ENCODE measurements around the gene EIF4A3. TPM values are rescaled to one million over a fixed set of nuclear protein-coding genes. Genes with fewer than 3 reads are reported as not detected.

Gene EIF4A3
- total and polyA plus RNA-seq, 10 of the 15 experiments (the other 5 are each of a cell fraction or from before 2014, with no cell fraction given): 53.3 to 225 (median 103) TPM

GRCh38 chr17:80195671-80196529 lies 49.0 kb upstream of the EIF4A3 start:
- Histone ChIP-seq H3K4me1 (ENCODE audit: control insufficient read depth, insufficient read depth, low read length) (no peaks in the 10 kb centered on the region), H3K36me3 (ENCODE audit: control insufficient read depth in 2 of 2, insufficient read depth in 2 of 2, low read length in 1 of 2) (no peaks in the 10 kb centered on the region), H3K9me3 (replicated peaks; ENCODE audit: control insufficient read depth, insufficient read depth, low read length) (peaks cover 2% of the 10 kb centered on the region; the same call in 1 of the 3 replicates), H4K20me1 (ENCODE audit: control insufficient read depth, insufficient read depth) (no peaks in the 10 kb centered on the region), H3K9ac (ENCODE audit: control insufficient read depth, insufficient read depth, low read length) (no peak overlapping the region), H3K4me2 (ENCODE audit: control insufficient read depth, insufficient read depth) (no peak overlapping the region), H3K27me3 (replicated peaks in 1 of 2; ENCODE audit: control insufficient read depth in 2 of 2, insufficient read depth in 2 of 2, low read length in 1 of 2) (no peaks in the 10 kb centered on the region), H3K79me2 (ENCODE audit: control insufficient read depth, insufficient read depth, low read length) (no peaks in the 10 kb centered on the region), H2AFZ (ENCODE audit: control insufficient read depth, low read depth, low read length) (no peak overlapping the region), H3K27ac (ENCODE audit: control insufficient read depth, insufficient read depth) (no peak overlapping the region), H3K4me3 (no peak overlapping the region)
- WGBS (ENCODE audit: insufficient coverage, insufficient replicate concordance, low lambda C conversion rate, missing lambda C conversion rate): 50% methylated on average over 27 of the region's 27 CpGs
- DNase-seq (ENCODE audit: low read depth, low spot score) (no peak), ATAC-seq (peak; percentile 71), FAIRE-seq (peak; percentile 61)
- no TSS peak for BruUV-seq (replicated peaks)
- intact Hi-C loops (cut with micrococcal nuclease; ENCODE audit: unreplicated experiment) (loop anchor here (10.0 kb wide), 2 partner anchors 139 to 169 kb away; no protein-coding TSS in a partner anchor), in situ Hi-C loops (cut with MboI) (no loop called here)
- ChIA-PET POLR2A (interaction anchor here (0.6 kb wide), 1 partner anchor 1463 kb away, joined by 4 read pairs; no protein-coding TSS in a partner anchor), RAD21 (ENCODE audit: unreplicated experiment) (interaction anchor here (0.7 to 1.8 kb wide), 12 partner anchors 15 to 219 kb away, joined by 3 to 4 read pairs (median 3); partner anchors contain the start of gene GAA), CTCF (interaction anchor here (0.7 to 3.1 kb wide), 28 partner anchors 9 to 232 kb away, joined by 3 to 16 read pairs (median 4); no protein-coding TSS in a partner anchor), SMC1A (ENCODE audit: uncharacterized antibody, unreplicated experiment) (interaction anchor here (1.4 to 1.9 kb wide), 6 partner anchors 8 to 218 kb away, joined by 3 to 8 read pairs (median 6); partner anchors contain the start of gene SGSH)
- TF ChIP-seq CBFB (IDR thresholded peaks at IDR 0.05; ENCODE audit: low read depth): no peak
- no peak for TF ChIP-seq ZBTB11 (CRISPR knock-in tag; IDR thresholded peaks at IDR 0.05)
- no peak for TF ChIP-seq EZH2 (IDR thresholded peaks at IDR 0.05; ENCODE audit: borderline replicate concordance, control insufficient read depth, low read depth, low read length)
- TF ChIP-seq ZNF217 (IDR thresholded peaks at IDR 0.05): peak; percentile 83
- peak; percentile 94 for TF ChIP-seq RAD21 (IDR thresholded peaks at IDR 0.05; ENCODE audit: insufficient read depth, low read depth, low read length)
- 0 out of 2 replicates have a peak, but pooled peaks have one; percentile 21 for TF ChIP-seq ZNF24 (IDR thresholded peaks at IDR 0.05)
- TF ChIP-seq IKZF1 (conservative IDR thresholded peaks at IDR 0.05): no peak
- TF ChIP-seq MYB (IDR thresholded peaks at IDR 0.05; ENCODE audit: borderline replicate concordance, low read depth, low read length): no peak
- peak; percentile 48; the same call in 1 of the 2 replicates for TF ChIP-seq YY1 (IDR thresholded peaks at IDR 0.05; ENCODE audit: low read depth, low read length)
- TF ChIP-seq PAX5 (IDR thresholded peaks at IDR 0.05; ENCODE audit: borderline replicate concordance, low read depth, low read length): no peak
- TF ChIP-seq SUPT20H (IDR thresholded peaks at IDR 0.05; ENCODE audit: borderline replicate concordance, control insufficient read depth, low read depth, low read length): no peak
- peak; percentile 98 for TF ChIP-seq WRNIP1 (IDR thresholded peaks at IDR 0.05; ENCODE audit: borderline replicate concordance, low read depth, low read length)
- TF ChIP-seq SMC3 (IDR thresholded peaks at IDR 0.05; ENCODE audit: borderline replicate concordance, low read length): peak; percentile 89
- peak; percentile 89 for TF ChIP-seq BMI1 (IDR thresholded peaks at IDR 0.05; ENCODE audit: borderline replicate concordance)
- peak; percentile 100 for TF ChIP-seq DPF2 (IDR thresholded peaks at IDR 0.05)
- TF ChIP-seq POU2F2 (IDR thresholded peaks at IDR 0.05; ENCODE audit: borderline replicate concordance, low read depth, low read length): 0 out of 3 replicates have a peak, but pooled peaks have one; percentile 26
- TF ChIP-seq BHLHE40 (IDR thresholded peaks at IDR 0.05; ENCODE audit: borderline replicate concordance in 1 of 2, low read depth in 2 of 2, low read length in 1 of 2): 0 out of 4 replicates have a peak, but pooled peaks of 1 of the 2 experiments have one; percentile 19
- no peak for TF ChIP-seq TAF1 (IDR thresholded peaks at IDR 0.05; ENCODE audit: borderline replicate concordance, low read depth, low read length)
- TF ChIP-seq SMARCA5 (IDR thresholded peaks at IDR 0.05): peak; percentile 68; the same call in 1 of the 2 replicates
